Endothelial cell of umbilical vein (primary cell): ENCODE measurements around the gene ZYX. TPM values are rescaled to one million over a fixed set of nuclear protein-coding genes. Genes with fewer than 3 reads are reported as not detected.

Experiments used
- BruUV-seq: library from RNA; stranded (reverse); fragments of 400-500 nt; replicated peaks from 2 replicates; lab custom pipeline; 2021; lab: Mats Ljungman, UMichigan
- CTCF ChIA-PET: fragments of 300-600, 350-600 bp; sonication (Branson Sonifier 250); formaldehyde crosslinking; loops from one replicate; lab custom pipeline; 2021; ENCODE audit warnings: antibody characterized with exemption, inconsistent platforms; lab: Charles Lee
- POLR2A ChIA-PET: fragments of 300-600, 350-600 bp; sonication (Branson Sonifier 250); formaldehyde crosslinking; loops from one replicate; lab custom pipeline; 2021; ENCODE audit warnings: antibody characterized with exemption, inconsistent platforms; lab: Charles Lee
- DNase-seq: peaks from one replicate; pipeline ENCODE4 v3.0.0-alpha.2; 2011; ENCODE audit warnings: low read depth, low spot score
- FAIRE-seq: peaks from 2 replicates; lab custom pipeline; 2011; peaks lifted over from hg19 to GRCh38; lab: Jason Lieb, UNC
- H2AFZ ChIP-seq: 2 replicates; pipeline ENCODE4 v1.6.0; 2012; ENCODE audit warnings: low read depth, low read length, control low read depth, inconsistent platforms
- H3K27ac ChIP-seq: 2 replicates; pipeline ENCODE4 v1.5.1; 2011; ENCODE audit warnings: low read depth, mild to moderate bottlenecking, control low read depth, low read length, moderate library complexity; ENCODE audit not compliant: insufficient read depth
- H3K27me3 ChIP-seq, 2 experiments: 2 replicates each; pipeline versions ENCODE4 v1.6.0 to v1.6.1; 2011; ENCODE audit warnings: low read length in 2 of 2, mixed read lengths in 1 of 2; ENCODE audit not compliant: control insufficient read depth in 2 of 2, insufficient read depth in 2 of 2
- H3K36me3 ChIP-seq, 2 experiments: 2 replicates in 1 of 2; 3 replicates in 1 of 2; pipeline ENCODE4 v1.5.1; 2011; ENCODE audit warnings: low read length in 2 of 2, mild to moderate bottlenecking in 1 of 2, moderate library complexity in 1 of 2; ENCODE audit not compliant: control insufficient read depth in 2 of 2, insufficient read depth in 2 of 2; ENCODE audit errors: extremely low read depth in 1 of 2
- H3K4me1 ChIP-seq: 3 replicates; pipeline ENCODE4 v1.5.1; 2011; ENCODE audit warnings: mild to moderate bottlenecking, low read length; ENCODE audit not compliant: control insufficient read depth, insufficient read depth; ENCODE audit errors: extremely low read depth
- H3K4me2 ChIP-seq: 2 replicates; pipeline ENCODE4 v1.6.1; 2011; ENCODE audit warnings: low read length, control low read depth, mixed read lengths; ENCODE audit not compliant: insufficient read depth
- H3K4me3 ChIP-seq, 3 experiments: fragments of 200-600 bp in 1 of 3; sonication (generic), shearing (Covaris generic) in 1 of 3; replicated peaks in 1 of 3; 2 replicates each; pipeline ENCODE4 v1.5.1; 2011 to 2016; ENCODE audit warnings: control low read depth in 3 of 3, low read length in 3 of 3, mild to moderate bottlenecking in 2 of 3, inconsistent platforms in 1 of 3, low read depth in 1 of 3, moderate library complexity in 1 of 3; ENCODE audit not compliant: insufficient read depth in 1 of 3
- H3K79me2 ChIP-seq: 2 replicates; pipeline ENCODE4 v1.6.0; 2012; ENCODE audit warnings: low read length, inconsistent platforms; ENCODE audit not compliant: control insufficient read depth, insufficient read depth
- H3K9ac ChIP-seq: replicated peaks from 2 replicates; pipeline ENCODE3; 2011; ENCODE audit warnings: low read length, control low read depth; ENCODE audit not compliant: insufficient read depth; ENCODE audit errors: extremely low read depth
- H3K9me1 ChIP-seq: replicated peaks from 3 replicates; pipeline ENCODE4 v1.6.0; 2011; ENCODE audit warnings: mild to moderate bottlenecking, low read length; ENCODE audit not compliant: control insufficient read depth, insufficient read depth; ENCODE audit errors: extremely low read depth
- H3K9me3 ChIP-seq: replicated peaks from 2 replicates; pipeline ENCODE4 v1.5.1; 2012; ENCODE audit warnings: low read length, inconsistent platforms; ENCODE audit not compliant: control insufficient read depth, insufficient read depth
- H4K20me1 ChIP-seq: replicated peaks from 2 replicates; pipeline ENCODE3; 2011; ENCODE audit warnings: mild to moderate bottlenecking, low read length; ENCODE audit not compliant: control insufficient read depth, insufficient read depth; ENCODE audit errors: extremely low read depth
- CTCF ChIP-seq, 2 donors: IDR thresholded peaks; 1 replicate in 1 of 2; 2 replicates in 1 of 2; pipeline ENCODE4 v1.5.1; 2011; ENCODE audit warnings: low read length in 2 of 2, mild to moderate bottlenecking in 2 of 2, moderate library complexity in 2 of 2, control low read depth in 1 of 2, inconsistent platforms in 1 of 2, low read depth in 1 of 2; ENCODE audit not compliant: insufficient read depth in 1 of 2; ENCODE audit errors: extremely low read depth in 1 of 2
- EZH2 ChIP-seq: IDR thresholded peaks from 2 replicates; pipeline ENCODE4 v1.6.1; 2012; ENCODE audit warnings: borderline replicate concordance, low read depth, mild to moderate bottlenecking, moderate library complexity, low read length, inconsistent platforms; ENCODE audit not compliant: severe bottlenecking
- FOS ChIP-seq: IDR thresholded peaks from 2 replicates; pipeline ENCODE4 v1.6.1; 2011; ENCODE audit warnings: mild to moderate bottlenecking, low read length, moderate library complexity, borderline replicate concordance; ENCODE audit not compliant: insufficient read depth
- GATA2 ChIP-seq: IDR thresholded peaks from 2 replicates; pipeline ENCODE4 v1.7.0; 2011; ENCODE audit warnings: low read depth, mild to moderate bottlenecking, moderate library complexity, mixed read lengths, low read length; ENCODE audit not compliant: insufficient read length, insufficient read depth
- JUN ChIP-seq: IDR thresholded peaks from 2 replicates; pipeline ENCODE4 v1.6.1; 2011; ENCODE audit warnings: borderline replicate concordance, low read depth; ENCODE audit not compliant: insufficient read length, insufficient read depth
- MAX ChIP-seq: IDR thresholded peaks from 2 replicates; pipeline ENCODE4 v1.6.1; 2011; ENCODE audit not compliant: insufficient read depth, insufficient read length
- MYC ChIP-seq: IDR thresholded peaks from one replicate; pipeline ENCODE4 v1.6.1; 2011; ENCODE audit warnings: mild to moderate bottlenecking, low read depth, low read length
- POLR2A ChIP-seq: IDR thresholded peaks from 2 replicates; pipeline ENCODE4 v1.6.1; 2012; ENCODE audit warnings: low read depth, mild to moderate bottlenecking, control low read depth, low read length
- POLR2AphosphoS5 ChIP-seq: IDR thresholded peaks from 2 replicates; pipeline ENCODE4 v1.6.1; 2012; ENCODE audit warnings: low read depth, mild to moderate bottlenecking, control low read depth, low read length, moderate library complexity; ENCODE audit not compliant: insufficient read depth
- dilution Hi-C: fragments of 300-500 bp; cut with MboI; formaldehyde crosslinking; loops from one replicate; pipeline ENCODE4 v1.15.0; 2019; ENCODE audit warnings: low sequenced_read_pairs; ENCODE audit not compliant: extremely low pct_ligation_motif_present
- intact Hi-C: fragments of 100-400 bp; cut with micrococcal nuclease; formaldehyde crosslinking; loops from one replicate; pipeline ENCODE4 v1.10.0; 2022
- polyA plus RNA-seq, 4 experiments: library from polyadenylated mRNA; depleted of rRNA in 3 of 4; stranded (reverse) in 3 of 4; unstranded in 1 of 4; fragments of >200 nt; gene quantifications; 2 replicates each; pipeline versions ENCODE4 v1.2.1 to v1.2.3, GENCODE V29; 2011 to 2012; ENCODE audit warnings: missing spikeins in 1 of 4
- total RNA-seq: library from RNA; stranded (reverse); gene quantifications from 2 replicates; pipeline ENCODE4 v1.2.3, GENCODE V29; 2021

Gene ZYX
- total and polyA plus RNA-seq, 2 donors (not counting 3 experiments of a cell fraction or from before 2014, with no cell fraction given), result 196 to 545 TPM

GRCh38 chr7:143373255-143373794, 7.8 kb upstream of the ZYX start:
- Histone ChIP-seq H3K79me2 (no peaks in the 10 kb centered on the region), H3K4me1 (peaks cover 28% of the 10 kb centered on the region), H3K9me1 (no peaks in the 10 kb centered on the region), H3K4me3 (no peak overlapping the region), H2AFZ (no peak overlapping the region), H3K27me3 (no peaks in the 10 kb centered on the region), H4K20me1 (no peaks in the 10 kb centered on the region), H3K4me2 (no peak overlapping the region), H3K36me3 (no peaks in the 10 kb centered on the region), H3K27ac (no peak overlapping the region), H3K9me3 (no peaks in the 10 kb centered on the region), H3K9ac (no peak overlapping the region)
- dilution Hi-C loops, result no loop called here
- TF ChIP-seq FOS, result no peak
- TF ChIP-seq GATA2, result no peak
- TF ChIP-seq POLR2AphosphoS5, result no peak
- TF ChIP-seq CTCF (IDR thresholded peaks at IDR 0.05; ENCODE audit: extremely low read depth in 1 of 2, insufficient read depth in 1 of 2, low read depth in 1 of 2, low read length in 2 of 2), result no peak
- no peak for TF ChIP-seq EZH2
- TF ChIP-seq MAX, result no peak
- TF ChIP-seq MYC, result no peak
- no peak for TF ChIP-seq POLR2A
- no peak for TF ChIP-seq JUN
- BruUV-seq, result no TSS peak
- POLR2A ChIA-PET, result interaction anchor here (2.3 kb wide), 1 partner anchor 11 kb away, joined by 10 read pairs; no protein-coding TSS in a partner anchor
- FAIRE-seq (no peak), DNase-seq (no peak)
- intact Hi-C loops, result loop anchor here (2.0 kb wide), 1 partner anchor 63 kb away; no protein-coding TSS in a partner anchor
- CTCF ChIA-PET, result interaction anchor here (1.5 kb wide), 1 partner anchor 14 kb away, joined by 8 read pairs; no protein-coding TSS in a partner anchor
